ENCODE measurements around the gene HBEGF.

DNA sequence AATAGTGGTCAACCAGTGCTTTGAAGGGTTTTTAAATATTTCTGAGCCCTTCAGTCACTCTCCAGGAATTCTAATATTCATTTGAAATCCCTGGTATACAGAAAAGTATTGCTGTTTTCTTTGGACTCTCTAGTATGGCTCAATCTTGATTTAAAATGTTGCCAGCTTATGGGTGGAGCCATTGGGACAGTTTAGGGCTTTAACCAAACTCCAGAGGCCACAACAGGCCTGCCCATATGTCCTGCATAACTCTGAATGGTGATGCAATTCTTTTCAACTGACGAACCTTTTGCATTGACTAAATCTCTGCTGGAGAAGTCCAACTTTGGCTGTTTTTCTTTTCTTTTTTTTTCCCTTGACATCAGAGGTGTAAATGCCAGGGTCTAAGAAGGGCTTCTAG is 44.9 kb upstream of the HBEGF start:
- TF ChIP-seq, protein P1, sequence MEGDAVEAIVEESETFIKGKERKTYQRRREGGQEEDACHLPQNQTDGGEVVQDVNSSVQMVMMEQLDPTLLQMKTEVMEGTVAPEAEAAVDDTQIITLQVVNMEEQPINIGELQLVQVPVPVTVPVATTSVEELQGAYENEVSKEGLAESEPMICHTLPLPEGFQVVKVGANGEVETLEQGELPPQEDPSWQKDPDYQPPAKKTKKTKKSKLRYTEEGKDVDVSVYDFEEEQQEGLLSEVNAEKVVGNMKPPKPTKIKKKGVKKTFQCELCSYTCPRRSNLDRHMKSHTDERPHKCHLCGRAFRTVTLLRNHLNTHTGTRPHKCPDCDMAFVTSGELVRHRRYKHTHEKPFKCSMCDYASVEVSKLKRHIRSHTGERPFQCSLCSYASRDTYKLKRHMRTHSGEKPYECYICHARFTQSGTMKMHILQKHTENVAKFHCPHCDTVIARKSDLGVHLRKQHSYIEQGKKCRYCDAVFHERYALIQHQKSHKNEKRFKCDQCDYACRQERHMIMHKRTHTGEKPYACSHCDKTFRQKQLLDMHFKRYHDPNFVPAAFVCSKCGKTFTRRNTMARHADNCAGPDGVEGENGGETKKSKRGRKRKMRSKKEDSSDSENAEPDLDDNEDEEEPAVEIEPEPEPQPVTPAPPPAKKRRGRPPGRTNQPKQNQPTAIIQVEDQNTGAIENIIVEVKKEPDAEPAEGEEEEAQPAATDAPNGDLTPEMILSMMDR (IDR thresholded peaks at IDR 0.05), result no peak
- TF ChIP-seq POLR2A (IDR thresholded peaks at IDR 0.05) (no peak), EP300 (IDR thresholded peaks at IDR 0.05) (no peak)

All from stomach (tissue), 4 donors.